SK-N-SH (cell line): ENCODE results near the gene IFT172. TPM values are rescaled to one million over a fixed set of nuclear protein-coding genes. Genes with fewer than 3 reads are reported as not detected.

ENCODE experiments used
- CTCF ChIA-PET: fragments of 300-600, 350-600 bp; formaldehyde crosslinking; extraction: SDS; loops from one replicate; lab custom pipeline; 2021; lab: Yijun Ruan, JAX
- POLR2A ChIA-PET: fragments of 350-600 bp; sonication (Branson Sonifier 250); formaldehyde crosslinking; extraction: SDS; loops from one replicate; lab custom pipeline; 2020; ENCODE audit warnings: antibody characterized with exemption, inconsistent platforms; lab: Yijun Ruan, JAX
- DNase-seq: peaks from one replicate; pipeline ENCODE4 v3.0.0; 2012
- H2AFZ ChIP-seq: fragments of 200-600 bp; sonication (generic); 2 replicates; pipeline ENCODE4 v1.8.1; 2016; ENCODE audit warnings: antibody characterized with exemption, mild to moderate bottlenecking, low read depth
- H3F3A ChIP-seq: fragments of 200-600 bp; sonication (generic); replicated peaks from 2 replicates; pipeline ENCODE3; 2016; ENCODE audit warnings: antibody characterized with exemption, mild to moderate bottlenecking; ENCODE audit not compliant: insufficient read depth
- H3K27ac ChIP-seq, 2 experiments: fragments of 200-500 bp in 1 of 2; fragments of 200-600 bp in 1 of 2; sonication (Bioruptor generic) in 1 of 2; sonication (generic), shearing (Covaris generic) in 1 of 2; 2 replicates each; pipeline versions ENCODE4 v1.5.1 to v1.6.1; 2014 to 2016; ENCODE audit warnings: low read depth in 2 of 2, inconsistent platforms in 1 of 2, low read length in 1 of 2, mild to moderate bottlenecking in 1 of 2, mixed read lengths in 1 of 2
- H3K27me3 ChIP-seq: fragments of 200-600 bp; sonication (generic), shearing (Covaris generic); 2 replicates; pipeline ENCODE4 v1.6.1; 2016; ENCODE audit warnings: mixed run types; ENCODE audit not compliant: insufficient read depth
- H3K36me3 ChIP-seq, 2 experiments: fragments of 200-500 bp in 1 of 2; fragments of 200-600 bp in 1 of 2; sonication (Bioruptor generic) in 1 of 2; sonication (generic) in 1 of 2; replicated peaks in 1 of 2; 2 replicates each; pipeline versions ENCODE3 to v1.5.1; 2014 to 2016; ENCODE audit warnings: low read length in 1 of 2, mild to moderate bottlenecking in 1 of 2; ENCODE audit not compliant: insufficient read depth in 2 of 2, control insufficient read depth in 1 of 2
- H3K4me1 ChIP-seq, 2 experiments: fragments of 200-500 bp in 1 of 2; fragments of 200-600 bp in 1 of 2; sonication (Bioruptor generic) in 1 of 2; sonication (generic), shearing (Covaris generic) in 1 of 2; 2 replicates each; pipeline versions ENCODE4 v1.5.1 to v1.6.1; 2014 to 2016; ENCODE audit warnings: low read depth in 1 of 2, low read length in 1 of 2, mixed run types in 1 of 2; ENCODE audit not compliant: insufficient read depth in 2 of 2, control insufficient read depth in 1 of 2
- H3K4me2 ChIP-seq: fragments of 200-600 bp; sonication (generic), shearing (Covaris generic); 2 replicates; pipeline ENCODE4 v1.6.1; 2017; ENCODE audit warnings: mixed run types
- H3K4me3 ChIP-seq, 2 experiments: fragments of 200-500 bp in 1 of 2; fragments of 200-600 bp in 1 of 2; sonication (Bioruptor generic) in 1 of 2; sonication (generic), shearing (Covaris generic) in 1 of 2; 2 replicates each; pipeline versions ENCODE4 v1.5.1 to v1.8.1; 2014 to 2016; ENCODE audit warnings: low read depth in 2 of 2, inconsistent platforms in 1 of 2, low read length in 1 of 2, mild to moderate bottlenecking in 1 of 2, mixed read lengths in 1 of 2, moderate library complexity in 1 of 2
- H3K79me2 ChIP-seq: fragments of 200-600 bp; sonication (generic); 2 replicates; pipeline ENCODE4 v1.8.1; 2017; ENCODE audit warnings: mild to moderate bottlenecking; ENCODE audit not compliant: insufficient read depth
- H3K9ac ChIP-seq: fragments of 200-600 bp; sonication (generic); 2 replicates; pipeline ENCODE4 v1.6.1; 2017; ENCODE audit warnings: mixed run types
- H3K9me2 ChIP-seq: fragments of 200-600 bp; sonication (generic); 2 replicates; pipeline ENCODE4 v1.6.1; 2017; ENCODE audit warnings: mixed run types
- H3K9me3 ChIP-seq: fragments of 200-600 bp; sonication (generic); 2 replicates; pipeline ENCODE4 v1.6.1; 2017; ENCODE audit warnings: mixed run types, mild to moderate bottlenecking, moderate library complexity
- H4K20me1 ChIP-seq: fragments of 200-600 bp; sonication (generic); 2 replicates; pipeline ENCODE4 v1.6.1; 2017; ENCODE audit warnings: mild to moderate bottlenecking, mixed run types; ENCODE audit not compliant: insufficient read depth
- CHD2 ChIP-seq: fragments of 150-350 bp; IDR thresholded peaks from 2 replicates; pipeline ENCODE4 v1.6.1; 2018; ENCODE audit warnings: low read length; ENCODE audit not compliant: partially characterized antibody
- ELF1 ChIP-seq: IDR thresholded peaks from 2 replicates; pipeline ENCODE4 v1.4.0; 2012
- EP300 ChIP-seq, 2 experiments: IDR thresholded peaks; 2 replicates each; pipeline versions ENCODE4 v1.4.0 to v1.6.1; 2012; ENCODE audit warnings: borderline replicate concordance in 1 of 2, low read depth in 1 of 2, low read length in 1 of 2
- FOXJ3 ChIP-seq: sonication (generic); formaldehyde crosslinking; IDR thresholded peaks from 2 replicates; pipeline ENCODE4 v1.5.1; 2020; ENCODE audit warnings: mild to moderate bottlenecking, missing genetic modification reagents
- GATA2 ChIP-seq: sonication (generic); formaldehyde crosslinking; IDR thresholded peaks from 2 replicates; pipeline ENCODE4 v1.5.0; 2020; ENCODE audit warnings: mild to moderate bottlenecking, missing genetic modification reagents
- IRF3 ChIP-seq: fragments of 150-350 bp; IDR thresholded peaks from 2 replicates; pipeline ENCODE4 v1.6.1; 2016; ENCODE audit warnings: mild to moderate bottlenecking, low read depth, low read length
- JUND ChIP-seq: IDR thresholded peaks from 2 replicates; pipeline ENCODE4 v1.4.0; 2012
- MEF2A ChIP-seq: IDR thresholded peaks from 2 replicates; pipeline ENCODE4 v1.4.0; 2012; ENCODE audit warnings: low read depth, borderline replicate concordance
- POLR2AphosphoS5 ChIP-seq: IDR thresholded peaks from 2 replicates; pipeline ENCODE4 v1.6.1; 2012; ENCODE audit warnings: low read depth, low read length
- RAD21 ChIP-seq: IDR thresholded peaks from 2 replicates; pipeline ENCODE4 v1.6.1; 2012; ENCODE audit warnings: mild to moderate bottlenecking, low read length
- RCOR1 ChIP-seq: fragments of 150-350 bp; IDR thresholded peaks from 2 replicates; pipeline ENCODE4 v1.6.1; 2017; ENCODE audit warnings: antibody characterized with exemption, low read length
- RXRA ChIP-seq: IDR thresholded peaks from 2 replicates; pipeline ENCODE4 v1.4.0; 2012; ENCODE audit warnings: low read depth, mild to moderate bottlenecking, borderline replicate concordance
- YY1 ChIP-seq: IDR thresholded peaks from 2 replicates; pipeline ENCODE4 v1.4.0; 2012; ENCODE audit warnings: low read depth, mild to moderate bottlenecking
- WGBS: methylation state at CpG from one replicate; pipeline ENCODE4 v1.1.6; 2017; ENCODE audit warnings: low lambda C conversion rate; 5-methylcytosine and 5-hydroxymethylcytosine counted together
- polyA plus RNA-seq, 3 experiments: library from polyadenylated mRNA; depleted of rRNA; stranded (reverse); fragments of >200 nt; gene quantifications; 2 replicates each; pipeline ENCODE4 v1.2.3, GENCODE V29; 2012
- TF ChIP-seq, protein P1 (sequence below): IDR thresholded peaks from 2 replicates; pipeline ENCODE4 v1.4.0; 2012; ENCODE audit warnings: low read depth, borderline replicate concordance
- TF ChIP-seq, protein P2 (sequence below): IDR thresholded peaks from 2 replicates; pipeline ENCODE4; 2012

IFT172 gene
- polyA plus RNA-seq, 1 of the 3 experiments (the other 2 are of a cell fraction): 31.3 TPM

DNA sequence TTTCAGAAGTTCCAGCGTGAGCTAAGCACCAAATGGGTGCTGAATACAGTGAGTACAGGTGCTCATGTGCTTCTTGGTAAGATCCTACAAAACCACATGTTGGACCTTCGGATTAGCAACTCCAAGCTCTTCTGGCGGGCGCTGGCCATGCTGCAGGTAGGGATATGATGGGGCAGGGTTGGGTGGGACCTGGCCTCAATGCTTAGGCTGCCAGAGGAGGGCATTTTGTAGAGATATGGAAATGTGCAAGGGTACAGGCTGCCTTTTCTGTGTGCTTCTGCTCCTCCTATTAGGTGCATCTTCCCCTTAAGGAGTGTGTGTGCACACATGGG is 29.2 kb upstream of the IFT172 start:
- Histone ChIP-seq H3K27ac (no peak overlapping the region), H3K4me1 (no peaks in the 10 kb centered on the region), H3K9ac (no peak overlapping the region), H2AFZ (no peak overlapping the region), H3K9me2 (no peaks in the 10 kb centered on the region), H3K4me3 (no peak overlapping the region), H4K20me1 (no peaks in the 10 kb centered on the region), H3F3A (no peaks in the 10 kb centered on the region), H3K36me3 (no peaks in the 10 kb centered on the region), H3K79me2 (no peaks in the 10 kb centered on the region), H3K27me3 (no peaks in the 10 kb centered on the region; the same call in 1 of the 2 replicates), H3K9me3 (no peaks in the 10 kb centered on the region), H3K4me2 (no peak overlapping the region)
- 77% methylated on average over 4 of the region's 4 CpGs for WGBS
- POLR2A ChIA-PET: no interaction called here
- CTCF ChIA-PET: no interaction called here
- TF ChIP-seq ELF1: no peak
- TF ChIP-seq JUND: no peak
- TF ChIP-seq IRF3: no peak
- no peak for TF ChIP-seq RAD21
- TF ChIP-seq RXRA: no peak
- no peak for TF ChIP-seq GATA2 (CRISPR knock-in tag)
- TF ChIP-seq, protein P1, sequence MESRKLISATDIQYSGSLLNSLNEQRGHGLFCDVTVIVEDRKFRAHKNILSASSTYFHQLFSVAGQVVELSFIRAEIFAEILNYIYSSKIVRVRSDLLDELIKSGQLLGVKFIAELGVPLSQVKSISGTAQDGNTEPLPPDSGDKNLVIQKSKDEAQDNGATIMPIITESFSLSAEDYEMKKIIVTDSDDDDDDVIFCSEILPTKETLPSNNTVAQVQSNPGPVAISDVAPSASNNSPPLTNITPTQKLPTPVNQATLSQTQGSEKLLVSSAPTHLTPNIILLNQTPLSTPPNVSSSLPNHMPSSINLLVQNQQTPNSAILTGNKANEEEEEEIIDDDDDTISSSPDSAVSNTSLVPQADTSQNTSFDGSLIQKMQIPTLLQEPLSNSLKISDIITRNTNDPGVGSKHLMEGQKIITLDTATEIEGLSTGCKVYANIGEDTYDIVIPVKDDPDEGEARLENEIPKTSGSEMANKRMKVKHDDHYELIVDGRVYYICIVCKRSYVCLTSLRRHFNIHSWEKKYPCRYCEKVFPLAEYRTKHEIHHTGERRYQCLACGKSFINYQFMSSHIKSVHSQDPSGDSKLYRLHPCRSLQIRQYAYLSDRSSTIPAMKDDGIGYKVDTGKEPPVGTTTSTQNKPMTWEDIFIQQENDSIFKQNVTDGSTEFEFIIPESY: no peak
- TF ChIP-seq EP300 (IDR thresholded peaks at IDR 0.05; ENCODE audit: borderline replicate concordance in 1 of 2, low read depth in 1 of 2, low read length in 1 of 2): no peak
- TF ChIP-seq RCOR1: no peak
- TF ChIP-seq, protein P2, sequence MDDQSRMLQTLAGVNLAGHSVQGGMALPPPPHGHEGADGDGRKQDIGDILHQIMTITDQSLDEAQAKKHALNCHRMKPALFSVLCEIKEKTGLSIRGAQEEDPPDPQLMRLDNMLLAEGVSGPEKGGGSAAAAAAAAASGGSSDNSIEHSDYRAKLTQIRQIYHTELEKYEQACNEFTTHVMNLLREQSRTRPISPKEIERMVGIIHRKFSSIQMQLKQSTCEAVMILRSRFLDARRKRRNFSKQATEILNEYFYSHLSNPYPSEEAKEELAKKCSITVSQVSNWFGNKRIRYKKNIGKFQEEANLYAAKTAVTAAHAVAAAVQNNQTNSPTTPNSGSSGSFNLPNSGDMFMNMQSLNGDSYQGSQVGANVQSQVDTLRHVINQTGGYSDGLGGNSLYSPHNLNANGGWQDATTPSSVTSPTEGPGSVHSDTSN: no peak
- TF ChIP-seq YY1: no peak
- no peak for TF ChIP-seq POLR2AphosphoS5
- no peak for TF ChIP-seq CHD2
- TF ChIP-seq FOXJ3 (CRISPR knock-in tag): no peak
- no peak for TF ChIP-seq MEF2A
- no peak for DNase-seq

GRCh38 chr2:27518113-27518781 is 28.7 kb upstream of the IFT172 start:
- Histone ChIP-seq H3K4me3 (no peak overlapping the region), H2AFZ (no peak overlapping the region), H3K27me3 (no peaks in the 10 kb centered on the region; the same call in 1 of the 2 replicates), H3K9me2 (no peaks in the 10 kb centered on the region), H3K9ac (no peak overlapping the region), H3K4me1 (no peaks in the 10 kb centered on the region), H3K9me3 (no peaks in the 10 kb centered on the region), H3K4me2 (no peak overlapping the region), H3K36me3 (no peaks in the 10 kb centered on the region), H3K27ac (no peak overlapping the region), H4K20me1 (no peaks in the 10 kb centered on the region), H3F3A (no peaks in the 10 kb centered on the region), H3K79me2 (no peaks in the 10 kb centered on the region)
- ChIA-PET CTCF (no interaction called here), POLR2A (no interaction called here)
- DNase-seq: no peak
- WGBS: 38% methylated on average over 5 of the region's 5 CpGs
- TF ChIP-seq YY1 (no peak), IRF3 (no peak), EP300 (IDR thresholded peaks at IDR 0.05; ENCODE audit: borderline replicate concordance in 1 of 2, low read depth in 1 of 2, low read length in 1 of 2) (no peak)
